T-helper 22 cell (primary cell): ENCODE measurements around the gene GCN1.

Experiments used
- DNase-seq: peaks from one replicate; pipeline ENCODE4 v3.0.0-alpha.2; 2020; ENCODE audit warnings: low read depth

The GCN1 gene

GRCh38 chr12:120175537-120175936 is 19.0 kb downstream of the GCN1 start:
- no peak for DNase-seq

GRCh38 chr12:120175062-120175461 is 19.5 kb downstream of the GCN1 start:
- no peak for DNase-seq

- no peak for DNase-seq
These were observed 22.5 kb downstream of the GCN1 start for GRCh38 chr12:120172053-120172452.

- DNase-seq: no peak
These were observed 23.9 kb downstream of the GCN1 start for GRCh38 chr12:120170631-120171030.

GRCh38 chr12:120169946-120170345 is 24.6 kb downstream of the GCN1 start:
- DNase-seq: no peak

GRCh38 chr12:120168337-120168736 is 26.2 kb downstream of the GCN1 start:
- DNase-seq: no peak

GRCh38 chr12:120167529-120168095 is 26.9 kb downstream of the GCN1 start:
- DNase-seq: no peak

- no peak for DNase-seq
These were observed 30.2 kb downstream of the GCN1 start for GRCh38 chr12:120164293-120164692.

- no peak for DNase-seq
These were observed 31.8 kb downstream of the GCN1 start for GRCh38 chr12:120162763-120163162.

- no peak for DNase-seq
These were observed 32.7 kb downstream of the GCN1 start for GRCh38 chr12:120161852-120162251.

GRCh38 chr12:120159509-120160237 is 34.8 kb downstream of the GCN1 start:
- DNase-seq: no peak

- no peak for DNase-seq
These were observed 36.2 kb downstream of the GCN1 start for GRCh38 chr12:120158351-120158750.

GRCh38 chr12:120157678-120158077 is 36.8 kb downstream of the GCN1 start:
- DNase-seq: no peak

- DNase-seq: no peak
These were observed 37.9 kb downstream of the GCN1 start for GRCh38 chr12:120156315-120157259.

- no peak for DNase-seq
These were observed 39.4 kb downstream of the GCN1 start for GRCh38 chr12:120155072-120155471.

GRCh38 chr12:120150919-120151525 is 43.5 kb downstream of the GCN1 start:
- no peak for DNase-seq

GRCh38 chr12:120148011-120148410 is 46.5 kb downstream of the GCN1 start:
- DNase-seq: no peak

GRCh38 chr12:120145164-120145563 is 49.4 kb downstream of the GCN1 start:
- no peak for DNase-seq

GRCh38 chr12:120144215-120144614 is 50.3 kb downstream of the GCN1 start:
- no peak for DNase-seq

GRCh38 chr12:120142231-120142877 is 52.2 kb downstream of the GCN1 start:
- no peak for DNase-seq

- DNase-seq: no peak
These were observed 53.2 kb downstream of the GCN1 start for GRCh38 chr12:120141336-120141735.

GRCh38 chr12:120140603-120141002 is 53.9 kb downstream of the GCN1 start:
- DNase-seq: no peak
